CD1c-positive myeloid dendritic cell (primary cell): Measurements from ENCODE around the gene UCP2.

ENCODE experiments used
- DNase-seq: peaks from one replicate; pipeline ENCODE4 v3.0.0-alpha.2; 2016; ENCODE audit errors: extremely low spot score

UCP2 gene

DNA sequence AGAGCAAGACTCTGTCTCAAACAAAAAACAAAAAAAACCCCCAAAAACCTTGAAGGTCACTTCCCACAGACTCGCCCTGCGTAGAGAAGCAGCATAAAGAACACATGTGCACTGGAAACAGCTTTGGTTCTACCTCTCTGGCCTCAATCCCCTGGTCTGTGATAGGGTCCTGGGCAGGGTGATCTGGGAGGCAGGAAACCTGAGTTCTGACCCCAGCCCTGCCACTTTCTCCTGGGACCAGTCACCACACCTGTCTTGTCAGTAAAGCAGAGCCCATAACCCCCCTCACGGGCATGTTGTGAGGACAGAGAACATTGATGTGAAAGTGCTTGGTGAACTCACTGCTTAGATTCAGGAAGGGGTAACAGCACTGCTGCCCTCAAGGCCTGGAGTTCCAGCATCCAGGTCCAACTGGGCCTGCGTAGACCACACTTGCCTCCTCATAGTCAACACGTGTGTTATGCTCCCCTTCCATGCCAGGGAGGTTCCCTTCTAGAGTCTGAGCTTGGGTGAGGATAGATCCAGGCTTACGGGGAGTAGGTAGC, 11.4 kb downstream of the UCP2 start:
- no peak for DNase-seq

GRCh38 chr11:73969991-73970800, 12.4 kb downstream of the UCP2 start:
- DNase-seq, result no peak

DNA sequence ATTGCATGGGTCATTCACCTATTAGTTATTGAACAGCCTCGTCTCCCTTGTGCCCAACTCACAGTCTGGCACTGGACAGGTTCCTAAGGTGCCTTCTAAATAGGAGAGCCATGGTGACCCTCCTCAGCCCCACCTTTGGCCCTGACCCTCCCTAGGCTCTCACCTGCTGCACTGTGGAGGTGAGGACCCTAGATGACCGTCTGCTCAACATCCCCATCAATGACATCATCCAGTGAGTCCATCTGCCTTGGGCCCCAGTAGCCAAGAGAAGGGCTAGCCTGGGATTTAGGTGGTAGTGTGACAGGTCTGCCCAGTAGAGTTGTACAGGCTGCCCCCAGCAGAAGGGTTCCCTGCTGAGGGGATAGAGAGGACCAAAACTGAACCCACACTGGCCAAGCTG, 13.6 kb downstream of the UCP2 start:
- DNase-seq, result no peak

- DNase-seq, result no peak
Measured at GRCh38 chr11:73968356-73968966, 14.2 kb downstream of the UCP2 start.

GRCh38 chr11:73965764-73966121, 16.9 kb downstream of the UCP2 start:
- DNase-seq, result no peak

- DNase-seq, result no peak
Measured at GRCh38 chr11:73965076-73965763, 17.4 kb downstream of the UCP2 start.

- no peak for DNase-seq
Measured at GRCh38 chr11:73963861-73964260, 18.8 kb downstream of the UCP2 start.

DNA sequence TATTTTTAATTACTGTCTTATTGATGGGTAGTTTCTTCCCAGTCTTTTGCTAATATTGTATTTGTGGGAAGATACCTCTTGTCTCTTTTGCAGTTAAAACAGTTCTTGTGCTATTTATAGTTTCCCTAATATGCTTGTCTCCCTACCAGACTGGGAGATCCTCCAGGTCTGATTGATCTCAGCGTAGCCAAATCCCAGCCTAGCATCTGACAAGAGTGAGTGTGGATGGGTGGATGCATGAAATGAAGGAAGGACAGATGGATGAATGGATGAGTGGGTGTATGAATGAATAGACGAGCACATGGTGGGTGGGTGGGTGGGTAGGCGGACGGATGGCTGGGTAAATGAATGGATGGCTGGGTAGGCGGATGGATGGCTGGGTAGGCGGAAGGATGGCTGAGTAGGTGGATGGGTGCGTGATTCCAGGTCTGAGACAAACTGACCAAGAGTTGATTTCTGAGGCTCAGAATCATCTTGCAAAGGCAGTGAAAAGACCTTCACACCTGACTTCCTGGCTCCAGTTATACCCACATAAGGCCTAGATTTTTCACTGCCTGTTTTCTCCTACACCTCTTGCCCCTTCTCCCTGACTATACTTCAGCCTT, 20.4 kb downstream of the UCP2 start:
- no peak for DNase-seq

GRCh38 chr11:73961321-73961720, 21.3 kb downstream of the UCP2 start:
- no peak for DNase-seq

DNA sequence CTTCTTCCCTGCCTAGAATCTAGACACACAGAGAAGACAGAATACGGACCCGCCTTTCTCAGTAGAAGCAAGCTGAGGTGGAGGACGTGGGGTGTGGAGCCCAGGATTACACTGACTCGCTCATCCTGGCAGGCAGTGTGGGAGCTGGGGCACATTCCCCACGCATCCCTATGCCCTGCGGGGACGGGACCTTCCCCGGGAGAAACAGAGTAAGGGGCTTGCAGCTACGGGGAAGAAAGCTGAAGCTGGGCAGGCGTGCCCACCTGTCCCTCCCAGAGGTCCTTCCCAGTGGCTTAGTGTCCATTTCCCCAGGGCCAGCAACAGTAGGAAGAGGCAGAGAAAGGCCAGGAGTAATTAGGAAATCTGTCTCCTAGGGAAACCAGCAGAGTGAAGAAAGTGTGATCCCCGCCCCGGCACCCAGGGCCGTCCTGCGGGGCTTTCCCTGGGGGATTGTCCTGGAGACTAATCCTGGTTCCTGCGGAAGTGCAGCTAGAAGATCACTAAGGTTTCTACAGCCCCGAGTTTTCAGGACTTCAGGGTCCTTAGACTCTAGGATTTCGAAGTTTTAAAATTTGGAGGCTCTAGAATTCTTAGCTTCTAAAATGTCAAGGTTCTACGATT, 24.0 kb downstream of the UCP2 start:
- DNase-seq, result no peak

DNA sequence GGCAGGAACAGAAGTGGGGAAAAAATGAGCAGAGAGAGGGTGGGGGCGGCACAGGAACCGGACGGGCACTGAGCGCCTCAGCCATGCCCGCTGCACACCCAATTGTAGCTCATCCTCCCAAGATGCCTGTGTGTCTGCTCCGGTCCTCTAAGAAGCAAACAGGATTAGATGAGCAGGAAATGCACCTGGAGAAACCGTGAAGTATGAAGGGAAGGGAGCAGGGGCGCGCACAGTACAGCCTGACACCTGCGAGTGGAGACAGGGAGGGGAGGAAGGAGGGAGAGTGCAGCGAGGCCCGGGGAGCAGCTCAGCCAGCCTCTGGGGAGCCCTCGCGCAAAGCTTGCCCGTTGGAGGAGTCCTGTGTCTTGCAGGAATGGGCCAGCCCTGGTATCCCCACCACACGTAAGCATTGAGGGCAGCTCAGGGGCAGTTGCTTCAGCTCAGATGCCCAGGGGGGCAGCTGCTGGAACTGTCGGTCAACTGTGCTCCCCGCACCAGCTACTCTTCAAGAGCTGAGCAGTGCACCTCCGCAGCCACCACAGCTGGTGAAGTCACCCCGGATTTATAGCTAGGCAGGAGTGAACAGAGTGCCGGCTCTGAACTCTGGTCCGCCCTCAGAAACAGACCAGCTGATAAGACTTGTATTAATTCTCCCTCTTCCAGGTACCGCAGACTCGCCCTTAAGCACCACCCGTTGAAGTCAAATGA, 24.8 kb downstream of the UCP2 start:
- no peak for DNase-seq

DNA sequence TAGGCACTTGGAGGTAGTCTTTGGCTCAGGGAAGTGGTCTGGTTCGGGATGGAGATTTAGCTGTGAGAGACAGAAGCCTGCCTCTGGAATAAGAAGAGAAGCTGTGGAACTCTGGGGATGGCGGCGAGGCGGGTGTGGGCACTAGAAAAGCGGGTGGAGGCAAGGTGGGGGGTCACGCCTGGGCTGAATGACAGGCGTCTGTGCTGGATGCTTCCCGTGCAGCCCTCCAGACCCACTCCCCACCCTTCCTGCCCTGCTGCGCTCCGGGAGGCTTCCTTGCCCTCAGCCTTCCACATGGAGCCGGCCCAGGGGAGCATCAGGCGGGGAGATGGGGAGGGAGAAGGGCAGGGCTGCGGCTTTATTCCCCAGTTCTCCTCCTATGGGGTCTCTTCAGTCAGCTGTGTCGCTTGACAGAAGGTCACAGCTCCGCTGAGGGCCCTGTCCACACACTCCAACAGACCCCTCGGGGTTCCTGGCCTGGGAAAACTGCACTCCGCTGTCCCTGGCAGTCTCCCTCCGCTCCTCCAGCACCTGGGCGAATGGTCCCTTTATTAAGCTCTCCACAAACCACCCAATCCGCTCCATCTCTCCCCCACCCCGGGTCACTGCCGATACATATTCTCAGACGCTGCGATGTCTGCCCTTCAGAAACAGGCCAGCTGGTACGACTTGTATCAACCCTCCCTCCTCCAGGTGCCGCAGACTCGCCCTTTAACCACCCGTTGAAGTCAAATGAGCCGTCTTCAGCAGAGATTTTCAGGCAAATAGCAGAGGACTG, 25.6 kb downstream of the UCP2 start:
- DNase-seq, result no peak

DNA sequence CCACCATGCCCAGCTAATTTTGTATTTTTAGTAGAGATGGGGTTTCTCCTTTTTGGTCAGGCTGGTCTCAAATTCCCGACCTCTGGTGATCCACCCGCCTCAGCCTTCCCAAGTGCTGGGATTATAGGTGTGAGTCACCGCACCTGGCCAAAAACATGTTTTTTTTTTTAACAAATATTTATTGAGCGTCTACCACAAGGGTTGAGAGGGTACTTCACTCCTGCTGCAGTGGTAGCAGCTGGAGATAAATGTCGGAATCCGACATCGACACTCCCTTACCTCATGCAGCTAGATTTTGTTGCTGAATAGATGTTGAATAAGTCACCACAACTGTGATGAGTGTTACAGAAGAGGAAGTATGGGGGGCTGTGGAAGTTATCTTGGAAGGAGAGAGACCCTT, 30.8 kb downstream of the UCP2 start:
- no peak for DNase-seq

DNA sequence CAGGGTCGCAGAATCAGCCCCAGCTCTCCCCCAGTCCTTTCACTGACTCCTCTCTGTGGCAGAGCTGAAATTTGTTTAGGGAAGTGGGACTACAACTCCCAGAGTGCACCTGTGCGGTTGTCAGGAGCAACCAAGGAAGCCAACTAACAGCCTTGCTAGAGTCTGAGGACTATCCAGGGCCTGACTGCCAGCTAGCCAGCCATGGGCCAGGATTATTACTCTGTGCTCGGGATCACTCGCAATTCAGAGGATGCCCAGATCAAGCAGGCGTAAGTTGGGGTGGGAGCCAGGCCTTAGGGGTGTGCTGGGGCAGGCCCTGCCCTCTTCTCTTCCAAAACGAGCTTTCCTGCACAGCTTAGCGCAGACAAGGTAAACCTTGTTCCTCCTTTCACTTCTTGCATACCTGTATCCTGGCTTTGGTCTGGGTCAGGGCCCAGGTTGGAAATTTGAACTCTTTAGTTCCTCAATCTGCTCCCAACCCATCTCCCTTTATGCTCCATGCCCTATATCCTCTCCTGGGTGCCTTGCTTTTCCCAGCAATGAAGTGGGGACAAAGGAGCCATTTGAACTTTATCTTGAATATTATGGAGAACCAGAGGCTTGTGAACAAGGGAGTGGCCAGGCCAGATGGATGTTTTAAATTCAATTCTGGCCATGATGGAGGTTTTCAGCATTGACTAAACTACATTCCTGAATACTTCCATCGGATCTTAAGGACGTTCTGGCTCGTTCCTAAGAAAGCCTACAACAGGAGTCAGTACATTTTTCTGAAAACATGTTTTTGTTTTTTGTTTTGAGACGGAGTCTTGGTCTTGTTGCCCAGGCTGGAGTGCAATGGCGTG, 31.6 kb downstream of the UCP2 start, which contains the start of gene DNAJB13:
DNAJB13 (plus strand) TSS at position 158 of the 842 bp plus-strand sequence; CDS start at position 202, 44 bp downstream.
- peak; percentile 56 for DNase-seq

GRCh38 chr11:73949912-73950311, 32.7 kb downstream of the UCP2 start:
- no peak for DNase-seq

DNA sequence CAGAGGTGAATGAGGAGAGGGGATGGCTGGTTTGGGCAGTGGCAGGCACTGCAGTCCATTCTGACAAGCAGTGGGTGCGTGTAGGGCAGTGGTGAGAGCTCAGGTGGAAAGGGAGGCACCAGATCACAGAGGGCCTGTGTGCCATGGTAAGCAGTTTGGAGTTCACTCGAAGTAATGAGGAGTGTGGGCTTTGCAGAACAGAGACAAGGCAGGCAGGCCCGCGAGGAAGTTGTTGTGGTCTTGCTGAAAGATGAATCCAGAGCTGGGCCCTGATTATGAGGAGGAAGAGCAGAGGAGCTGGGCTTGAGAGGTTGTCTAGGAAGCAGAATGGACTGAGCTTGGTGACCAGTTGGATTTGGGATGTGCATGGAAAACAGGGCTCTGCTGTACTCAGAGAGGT, 33.4 kb downstream of the UCP2 start:
- DNase-seq, result no peak

GRCh38 chr11:73946798-73947458, 35.7 kb downstream of the UCP2 start:
- DNase-seq, result no peak

DNA sequence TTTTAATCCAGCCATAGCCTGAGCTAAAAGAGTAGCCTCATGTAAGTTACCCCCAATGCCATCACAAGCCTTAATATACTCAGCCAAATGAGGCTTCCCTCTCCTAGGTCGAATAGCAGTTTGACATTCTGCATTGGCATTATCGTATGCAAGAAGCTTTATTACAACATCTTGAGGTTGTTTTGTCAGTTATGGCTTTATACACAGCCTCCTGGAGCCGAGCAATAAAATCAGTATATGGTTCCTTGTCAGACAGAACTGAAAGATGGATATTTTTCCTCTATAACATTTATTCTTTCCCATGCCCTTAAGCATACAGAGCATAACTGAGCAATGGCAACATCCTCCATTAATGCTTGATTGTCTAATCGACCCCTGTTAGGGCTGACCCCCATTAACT, 37.2 kb downstream of the UCP2 start:
- DNase-seq, result no peak

DNA sequence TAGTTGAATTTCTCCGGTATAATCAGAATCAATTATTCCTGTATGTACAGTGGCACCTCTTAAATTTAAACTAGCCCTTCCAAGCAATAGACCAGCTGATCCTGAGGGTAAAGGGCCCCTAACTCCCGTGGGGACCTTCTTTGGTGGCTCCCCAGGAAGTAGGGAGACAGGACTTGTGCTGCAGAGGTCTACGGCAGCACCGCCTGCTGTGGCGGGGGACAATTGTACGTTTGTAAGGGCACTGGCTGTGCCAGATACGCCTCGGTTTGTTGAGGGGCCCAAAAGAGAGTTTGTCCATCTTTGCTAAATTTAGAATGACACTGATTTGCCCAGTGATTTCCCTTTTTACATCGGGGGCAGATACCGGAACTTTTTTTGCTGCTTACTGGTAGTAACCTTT, 37.7 kb downstream of the UCP2 start:
- DNase-seq, result no peak
